Liver (tissue), 3 donors: Measurements from ENCODE around the gene CPA2.

Experiments
- EGR1 ChIP-seq, 2 donors: IDR thresholded peaks; 2 replicates each; pipeline ENCODE4 v1.6.1; 2016 to 2018; ENCODE audit warnings: antibody characterized with exemption in 2 of 2, low read depth in 2 of 2
- RAD21 ChIP-seq, 2 donors: IDR thresholded peaks; 2 replicates each; pipeline ENCODE4 v1.6.1; 2016; ENCODE audit warnings: antibody characterized with exemption in 2 of 2, mild to moderate bottlenecking in 2 of 2
- TAF1 ChIP-seq: conservative IDR thresholded peaks from 2 replicates; pipeline ENCODE4 v1.6.1; 2016; ENCODE audit warnings: antibody characterized with exemption, mild to moderate bottlenecking
- TF ChIP-seq, protein P1 (sequence below): fragments of 150-350 bp; IDR thresholded peaks from 2 replicates; pipeline ENCODE4 v1.5.1; 2017; ENCODE audit warnings: improper control_type of control experiment, low read depth, low read length; ENCODE audit not compliant: missing input control
- TF ChIP-seq, protein P2 (sequence below): IDR thresholded peaks from 2 replicates; pipeline ENCODE4 v1.6.1; 2016; ENCODE audit warnings: antibody characterized with exemption
- donor health status: healthy.
- donor health status: healthy.

DNA sequence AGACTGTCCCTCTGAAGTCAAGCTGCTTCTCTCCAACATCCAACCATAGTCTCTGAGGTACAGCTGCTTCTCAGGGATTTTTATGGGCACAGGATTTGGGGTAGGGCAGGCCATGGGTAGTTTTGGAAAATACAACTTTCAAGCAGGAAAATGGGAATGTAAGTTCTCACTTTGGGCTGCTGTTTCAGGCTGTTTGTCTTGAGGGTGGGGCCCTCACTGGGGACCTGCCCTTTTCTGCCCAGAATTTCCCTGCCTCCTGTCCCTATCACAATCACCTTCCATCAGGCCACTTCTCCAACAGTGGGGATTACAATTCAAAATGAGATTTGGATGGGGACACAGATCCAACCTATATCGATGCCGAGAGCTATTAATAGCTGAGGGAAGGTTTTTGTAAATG lies 34.5 kb upstream of the CPA2 start:
- TF ChIP-seq, protein P1, sequence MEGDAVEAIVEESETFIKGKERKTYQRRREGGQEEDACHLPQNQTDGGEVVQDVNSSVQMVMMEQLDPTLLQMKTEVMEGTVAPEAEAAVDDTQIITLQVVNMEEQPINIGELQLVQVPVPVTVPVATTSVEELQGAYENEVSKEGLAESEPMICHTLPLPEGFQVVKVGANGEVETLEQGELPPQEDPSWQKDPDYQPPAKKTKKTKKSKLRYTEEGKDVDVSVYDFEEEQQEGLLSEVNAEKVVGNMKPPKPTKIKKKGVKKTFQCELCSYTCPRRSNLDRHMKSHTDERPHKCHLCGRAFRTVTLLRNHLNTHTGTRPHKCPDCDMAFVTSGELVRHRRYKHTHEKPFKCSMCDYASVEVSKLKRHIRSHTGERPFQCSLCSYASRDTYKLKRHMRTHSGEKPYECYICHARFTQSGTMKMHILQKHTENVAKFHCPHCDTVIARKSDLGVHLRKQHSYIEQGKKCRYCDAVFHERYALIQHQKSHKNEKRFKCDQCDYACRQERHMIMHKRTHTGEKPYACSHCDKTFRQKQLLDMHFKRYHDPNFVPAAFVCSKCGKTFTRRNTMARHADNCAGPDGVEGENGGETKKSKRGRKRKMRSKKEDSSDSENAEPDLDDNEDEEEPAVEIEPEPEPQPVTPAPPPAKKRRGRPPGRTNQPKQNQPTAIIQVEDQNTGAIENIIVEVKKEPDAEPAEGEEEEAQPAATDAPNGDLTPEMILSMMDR = no peak
- TF ChIP-seq TAF1 (no peak), EGR1 (IDR thresholded peaks at IDR 0.05; ENCODE audit: low read depth in 2 of 2) (no peak), RAD21 (IDR thresholded peaks at IDR 0.05) (no peak)
- TF ChIP-seq, protein P2, sequence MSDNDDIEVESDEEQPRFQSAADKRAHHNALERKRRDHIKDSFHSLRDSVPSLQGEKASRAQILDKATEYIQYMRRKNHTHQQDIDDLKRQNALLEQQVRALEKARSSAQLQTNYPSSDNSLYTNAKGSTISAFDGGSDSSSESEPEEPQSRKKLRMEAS = no peak
